Measurements from ENCODE around the gene ZNRD2.

DNA sequence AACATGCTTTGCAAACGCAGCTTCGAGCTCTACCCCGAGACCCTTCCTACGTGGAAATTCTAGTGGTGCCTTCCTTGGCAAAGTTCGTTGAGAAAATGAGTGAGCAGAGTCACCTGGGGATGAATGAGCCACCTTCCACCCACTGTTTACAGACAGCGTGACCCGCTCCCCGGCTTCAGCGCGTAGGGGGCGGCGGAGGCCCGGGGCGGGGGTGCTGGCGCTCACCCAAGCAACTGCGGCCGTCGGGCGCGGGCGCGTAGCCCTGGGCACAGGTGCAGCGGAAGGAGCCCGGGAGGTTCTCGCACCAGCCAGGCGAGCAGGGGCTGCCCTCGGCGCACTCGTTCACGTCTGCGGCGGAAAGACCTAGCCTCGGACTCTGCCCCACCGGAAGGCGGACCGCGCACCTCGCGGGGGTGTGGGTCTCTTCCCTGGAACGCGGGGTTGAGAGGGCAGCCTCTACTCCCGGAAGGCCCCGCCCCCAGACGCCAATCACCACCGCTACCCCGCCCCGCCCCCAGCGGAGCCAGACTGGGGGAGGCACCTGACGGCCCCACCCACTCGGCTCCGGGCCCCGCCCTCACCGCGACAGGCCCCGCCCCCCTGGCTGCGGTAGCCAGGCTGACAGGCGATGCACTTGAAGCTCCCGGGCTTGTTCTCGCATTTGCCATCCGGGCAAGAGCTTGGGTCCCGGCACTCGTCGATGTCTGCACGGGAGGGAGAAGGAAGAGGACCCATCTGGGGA is 23.9 kb upstream of the ZNRD2 start:
- TF ChIP-seq POLR2A (IDR thresholded peaks at IDR 0.05; ENCODE audit: low read length) (no peak), GATA1 (IDR thresholded peaks at IDR 0.05; ENCODE audit: low read depth, low read length) (no peak)

Measured in erythroblast (primary cell).